Measurements from ENCODE around the gene ZNF396.
A peak's percentile ranks its signal among the peaks of the same experiment; 100 is the strongest.

Gene ZNF396

GRCh38 chr18:35383136-35383535 lies 6.0 kb upstream of the ZNF396 start:
- no peak for DNase-seq (ENCODE audit: low read depth in 2 of 2)

GRCh38 chr18:35379421-35379820 lies 2.3 kb upstream of the ZNF396 start:
- DNase-seq (ENCODE audit: low read depth in 2 of 2) = no peak

DNA sequence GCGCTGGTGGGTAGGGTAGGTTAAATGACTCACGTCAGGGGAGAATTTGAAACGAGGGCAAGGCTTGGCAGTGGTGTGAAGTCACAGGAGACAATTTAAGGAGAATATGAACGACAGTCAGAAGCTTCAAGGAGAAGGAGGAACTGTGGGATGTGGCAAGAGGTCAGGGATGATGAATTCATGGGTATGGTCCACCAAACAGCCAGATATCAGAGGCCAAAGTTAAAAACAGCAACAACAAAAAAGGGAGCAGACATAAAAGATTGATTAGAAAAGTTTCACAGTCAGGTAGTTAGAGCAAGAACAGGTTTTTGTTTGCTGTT lies 1.4 kb upstream of the ZNF396 start:
- no peak for DNase-seq (ENCODE audit: low read depth in 2 of 2)

DNA sequence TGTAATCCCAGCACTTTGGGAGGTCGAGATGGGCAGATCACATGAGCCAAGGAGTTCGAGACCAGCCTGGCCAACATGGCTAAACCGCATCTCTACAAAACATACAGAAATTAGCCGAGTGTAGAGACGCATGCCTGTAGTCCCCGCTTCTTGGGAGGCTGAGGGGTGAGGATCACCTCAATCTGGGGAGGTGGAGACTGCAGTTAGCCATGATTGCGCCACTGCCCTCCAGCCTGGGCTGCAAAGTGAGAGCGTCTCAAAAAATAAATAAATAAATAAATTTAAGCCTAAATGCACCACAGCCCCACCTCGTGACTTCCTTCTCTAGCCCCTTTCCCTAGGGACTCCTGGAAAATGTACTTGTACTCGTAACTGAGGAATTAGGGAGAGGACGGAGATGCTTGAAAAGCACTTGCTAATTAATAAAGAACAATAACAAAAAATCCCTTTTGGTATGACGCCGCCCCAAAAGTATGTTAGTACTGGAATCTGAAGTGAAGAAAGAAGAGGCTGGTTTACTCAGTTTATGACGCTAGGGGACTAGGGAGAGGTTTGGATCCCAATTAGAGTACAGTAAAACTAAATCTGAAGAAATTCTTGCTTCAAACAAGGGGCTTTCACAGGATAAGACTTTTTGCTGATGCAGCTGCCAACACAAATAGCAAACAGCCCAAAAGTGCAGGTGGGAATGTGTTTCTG lies 887 bp upstream of the ZNF396 start:
- DNase-seq (ENCODE audit: low read depth in 2 of 2) = no peak

DNA sequence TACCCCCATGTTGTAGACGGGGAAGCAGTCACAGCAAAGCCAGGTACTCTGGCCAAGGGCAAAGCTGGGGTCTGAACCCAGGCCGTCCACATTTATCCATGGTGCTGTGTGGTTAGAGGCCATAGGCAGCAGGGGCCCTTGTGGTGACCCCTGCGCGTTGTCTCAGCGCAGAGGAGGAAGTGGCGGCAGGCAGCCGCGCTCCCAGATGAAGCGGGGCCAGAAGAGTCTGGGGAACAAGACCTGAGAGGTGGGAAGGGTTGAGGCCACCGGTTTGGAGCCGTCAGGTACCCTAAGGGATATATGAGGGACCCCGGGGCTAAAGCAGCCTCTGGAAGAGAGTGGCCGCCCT lies 770 bp downstream of the ZNF396 start:
- DNase-seq (ENCODE audit: low read depth in 2 of 2) = no peak

DNA sequence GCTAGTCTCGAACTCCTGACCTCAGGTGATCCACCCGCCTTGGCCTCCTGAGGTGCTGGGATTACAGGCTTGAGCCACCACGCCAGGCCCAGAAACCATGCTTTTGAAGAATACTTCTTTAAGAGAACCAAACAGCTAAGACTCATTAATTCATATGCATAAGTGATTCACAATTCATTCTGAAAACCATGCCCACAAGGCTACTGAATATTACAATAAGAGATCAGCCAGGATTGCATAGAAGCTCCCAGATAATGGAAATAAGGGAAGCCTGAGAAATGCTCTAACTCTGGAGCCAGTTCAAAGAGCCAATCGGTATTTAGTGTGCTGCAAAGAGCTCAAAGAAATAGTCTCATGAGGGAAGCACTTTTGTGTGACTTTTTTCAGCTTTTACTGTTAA lies 2.4 kb downstream of the ZNF396 start:
- no peak for DNase-seq (ENCODE audit: low read depth in 2 of 2)

- no peak for DNase-seq (ENCODE audit: low read depth in 2 of 2)
Observed at GRCh38 chr18:35371412-35372195, 5.5 kb downstream of the ZNF396 start.

DNA sequence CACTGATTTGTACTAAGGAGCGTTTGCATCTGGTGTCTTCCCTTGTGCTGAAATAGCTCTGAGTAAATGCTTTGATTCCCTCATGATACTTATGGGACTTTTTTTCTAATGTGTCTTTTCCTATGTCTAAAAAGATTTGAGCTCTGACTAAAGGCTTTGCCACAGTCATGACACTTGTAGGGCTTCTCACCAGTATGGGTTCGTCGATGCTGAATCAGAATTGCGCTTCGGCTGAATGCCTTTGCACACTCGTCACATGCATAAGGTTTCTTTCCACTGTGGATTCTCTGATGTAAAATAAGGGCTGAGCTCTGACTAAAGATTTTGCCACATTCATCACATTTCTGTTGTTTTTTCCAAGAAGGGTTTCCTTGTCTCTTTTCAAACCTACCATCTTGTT lies 8.0 kb downstream of the ZNF396 start:
- no peak for DNase-seq (ENCODE audit: low read depth in 2 of 2)

GRCh38 chr18:35368595-35368994 lies 8.5 kb downstream of the ZNF396 start:
- DNase-seq (ENCODE audit: low read depth in 2 of 2) = no peak

GRCh38 chr18:35362531-35362930 lies 14.6 kb downstream of the ZNF396 start:
- no peak for DNase-seq (ENCODE audit: low read depth in 2 of 2)

DNA sequence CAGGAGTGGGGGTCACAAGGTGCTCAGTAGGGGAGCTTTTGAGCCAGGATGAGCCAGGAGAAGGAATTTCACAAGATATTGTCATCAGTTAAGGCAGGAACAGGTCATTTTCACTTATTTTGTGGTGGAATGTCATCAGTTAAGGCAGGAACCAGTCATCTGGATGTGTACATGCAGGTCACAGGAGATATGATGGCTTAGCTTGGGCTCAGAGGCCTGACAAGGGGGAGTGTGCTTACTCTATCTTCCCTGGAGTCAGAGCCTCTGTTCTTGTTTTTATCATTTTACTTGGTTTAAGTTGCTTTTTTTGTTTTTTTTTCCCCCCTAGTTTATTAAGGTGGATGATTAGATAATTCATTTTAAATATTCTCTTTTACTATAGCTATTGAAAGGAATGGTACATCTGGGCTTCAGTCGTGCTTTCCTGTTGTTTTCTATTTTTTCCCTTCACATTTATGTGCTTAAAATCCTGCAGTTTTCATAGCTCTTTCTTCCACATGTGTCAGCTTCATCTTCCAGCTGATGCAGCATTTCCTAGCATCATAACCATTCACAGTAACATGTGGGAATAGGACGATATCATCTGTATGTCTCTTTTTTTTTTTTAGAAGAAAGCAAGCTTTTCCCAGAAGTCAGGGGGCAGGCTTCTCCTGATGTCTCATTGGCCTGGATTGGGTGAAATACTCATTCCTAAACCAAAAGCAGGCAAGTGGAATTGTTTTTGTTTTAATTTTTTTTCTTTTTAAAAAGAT lies 15.4 kb downstream of the ZNF396 start:
- DNase-seq (ENCODE audit: low read depth in 2 of 2) = no peak

- DNase-seq (ENCODE audit: low read depth in 2 of 2) = peak; percentile 27 to 39
Observed at GRCh38 chr18:35355140-35355618, 22.0 kb downstream of the ZNF396 start.

DNA sequence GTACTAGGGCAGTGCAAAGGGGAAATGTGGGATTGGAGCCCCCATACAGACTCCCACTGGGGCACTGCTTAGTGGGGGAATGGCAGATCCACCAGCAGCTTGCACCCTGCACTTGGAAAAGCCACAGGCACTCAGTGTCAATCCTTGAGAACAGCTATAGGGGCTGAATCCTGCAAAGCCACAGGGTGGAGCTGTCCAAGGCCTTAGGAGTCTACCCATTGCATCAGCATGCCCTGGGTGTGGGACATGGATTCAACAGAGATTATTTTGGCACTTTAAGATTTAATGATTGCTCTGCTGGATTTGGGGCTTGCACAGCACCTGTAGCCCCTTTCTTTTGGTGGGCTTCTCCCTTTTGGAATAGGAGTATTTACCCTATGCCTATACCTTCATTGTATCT lies 24.4 kb downstream of the ZNF396 start:
- DNase-seq (ENCODE audit: low read depth in 2 of 2) = no peak

- no peak for DNase-seq (ENCODE audit: low read depth in 2 of 2)
Observed at GRCh38 chr18:35352283-35352682, 24.9 kb downstream of the ZNF396 start.

GRCh38 chr18:35348001-35348400 lies 29.1 kb downstream of the ZNF396 start:
- DNase-seq (ENCODE audit: low read depth in 2 of 2) = no peak

DNA sequence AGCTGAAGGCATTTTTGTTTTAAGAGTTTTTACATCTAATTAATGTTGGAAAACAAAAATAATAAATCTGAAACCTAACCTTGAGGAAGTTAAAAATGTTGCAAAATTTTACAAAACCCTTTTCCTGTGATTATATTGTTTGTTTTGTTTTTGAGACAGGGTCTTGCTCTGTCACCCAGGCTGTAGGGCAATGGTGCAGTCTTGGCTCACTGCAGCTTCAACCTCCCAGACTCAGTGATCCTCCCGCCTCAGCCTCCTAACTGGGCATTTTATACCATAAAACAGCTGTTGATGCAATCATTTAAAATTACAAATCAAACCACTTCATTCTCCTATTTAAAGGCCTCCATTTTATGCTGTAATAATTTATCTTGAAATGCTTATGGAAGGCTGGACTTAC lies 31.2 kb downstream of the ZNF396 start:
- DNase-seq (ENCODE audit: low read depth in 2 of 2) = no peak

DNA sequence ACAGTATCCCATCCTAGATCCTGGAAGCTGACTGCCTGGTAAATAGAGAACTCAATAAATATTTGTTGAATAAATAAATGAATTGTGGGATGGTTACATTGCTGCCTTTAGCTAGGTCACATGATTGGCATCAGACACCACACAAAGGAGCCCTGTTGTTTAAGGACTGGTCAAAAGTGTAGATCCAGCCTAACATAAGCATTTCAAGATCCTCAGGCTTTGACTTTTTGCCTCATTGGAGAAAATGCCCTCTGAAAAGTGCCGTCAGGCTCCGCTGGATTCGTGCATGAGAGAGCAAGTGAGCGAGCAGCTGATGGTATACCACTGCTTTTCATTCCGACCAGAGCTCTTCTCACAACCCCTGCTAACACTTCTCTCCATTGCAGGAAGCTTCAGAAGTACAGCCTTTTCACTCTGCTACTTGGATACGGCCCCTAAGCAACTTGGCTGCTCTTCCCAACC lies 31.6 kb downstream of the ZNF396 start:
- DNase-seq (ENCODE audit: low read depth in 2 of 2) = no peak

GRCh38 chr18:35344736-35345459 lies 32.2 kb downstream of the ZNF396 start:
- no peak for DNase-seq (ENCODE audit: low read depth in 2 of 2)

- peak; percentile 81 to 89 for DNase-seq (ENCODE audit: low read depth in 2 of 2)
Observed at GRCh38 chr18:35343936-35344735, 33.0 kb downstream of the ZNF396 start, which contains the start of gene ZNF24. ZNF24 (minus strand) TSS chr18:35344420; CDS start chr18:35340650, 3,770 bp downstream.

- DNase-seq (ENCODE audit: low read depth in 2 of 2) = no peak
Observed at GRCh38 chr18:35343488-35343935, 33.6 kb downstream of the ZNF396 start.

DNA sequence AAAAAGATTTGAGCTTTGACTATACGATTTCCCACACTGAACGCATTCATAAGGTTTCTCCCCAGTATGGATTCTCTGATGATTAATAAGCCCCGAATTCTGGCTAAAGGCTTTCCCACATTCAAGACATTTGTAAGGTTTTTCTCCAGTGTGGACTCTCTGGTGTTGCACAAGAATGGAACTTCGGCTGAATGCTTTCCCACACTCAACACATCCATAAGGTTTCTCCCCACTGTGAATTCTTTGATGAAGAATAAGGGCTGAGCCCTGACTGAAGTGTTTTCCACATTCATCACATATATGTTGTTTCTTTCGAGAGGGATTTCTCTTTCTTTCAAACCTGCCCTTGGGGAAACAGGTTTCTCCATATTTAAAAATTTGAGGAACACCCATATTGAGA lies 39.9 kb downstream of the ZNF396 start:
- no peak for DNase-seq (ENCODE audit: low read depth in 2 of 2)

Measured in stimulated activated CD4-positive, alpha-beta T cell treated with anti-CD3 and anti-CD28 coated beads, Interleukin-15, amount 100 ng/mL, for 48 hours (primary cell).